OCI-LY7 (cell line): ENCODE data around the gene ADAMTS4. TPM values are rescaled to one million over a fixed set of nuclear protein-coding genes. Genes with fewer than 3 reads are reported as not detected.
A peak's percentile ranks its signal among the peaks of the same experiment; 100 is the strongest.

Experiments used
- BruUV-seq: library from RNA; stranded (reverse); fragments of 400-500 nt; replicated peaks from 2 replicates; lab custom pipeline; 2021; lab: Mats Ljungman, UMichigan
- CTCF ChIA-PET: fragments of 300-600 bp; sonication (Branson Sonifier 250); formaldehyde crosslinking; loops from one replicate; lab custom pipeline; 2022; ENCODE audit warnings: antibody characterized with exemption; ENCODE audit not compliant: unreplicated experiment; lab: Charles Lee
- POLR2A ChIA-PET: fragments of 300-600 bp; sonication (Branson Sonifier 250); formaldehyde crosslinking; loops from one replicate; lab custom pipeline; 2022; ENCODE audit warnings: antibody characterized with exemption; lab: Charles Lee
- DNase-seq: peaks from one replicate; pipeline ENCODE4 v3.0.0-alpha.2; 2015; ENCODE audit warnings: low spot score
- H2AFZ ChIP-seq: fragments of 200-600 bp; sonication (generic), shearing (Covaris generic); 2 replicates; pipeline ENCODE4 v1.6.1; 2014; ENCODE audit warnings: mild to moderate bottlenecking, antibody characterized with exemption, low read length, moderate library complexity
- H3K27ac ChIP-seq: fragments of 200-600 bp; sonication (generic); 2 replicates; pipeline ENCODE4 v1.5.1; 2014; ENCODE audit warnings: mixed run types, low read depth, mild to moderate bottlenecking, moderate library complexity, low read length, inconsistent platforms; ENCODE audit not compliant: poor library complexity, severe bottlenecking
- H3K36me3 ChIP-seq: fragments of 200-600 bp; sonication (generic); 2 replicates; pipeline ENCODE4 v1.6.1; 2014; ENCODE audit warnings: mild to moderate bottlenecking, antibody characterized with exemption, low read length, moderate library complexity, mixed read lengths; ENCODE audit not compliant: insufficient read depth
- H3K4me1 ChIP-seq: fragments of 200-600 bp; sonication (generic); 2 replicates; pipeline ENCODE4 v1.5.1; 2014; ENCODE audit warnings: mild to moderate bottlenecking, low read length; ENCODE audit not compliant: insufficient read depth, poor library complexity, severe bottlenecking
- H3K4me2 ChIP-seq: fragments of 200-600 bp; sonication (generic); 2 replicates; pipeline ENCODE4 v1.6.1; 2014; ENCODE audit warnings: mild to moderate bottlenecking, low read length
- H3K4me3 ChIP-seq: fragments of 200-600 bp; sonication (generic); 2 replicates; pipeline ENCODE4 v1.5.1; 2014; ENCODE audit warnings: mild to moderate bottlenecking, low read depth, low read length; ENCODE audit not compliant: poor library complexity, severe bottlenecking
- H3K79me2 ChIP-seq: fragments of 200-600 bp; sonication (generic); 2 replicates; pipeline ENCODE4 v1.6.1; 2016; ENCODE audit warnings: low read depth, mild to moderate bottlenecking, low read length, moderate library complexity, mixed read lengths; ENCODE audit not compliant: insufficient read depth
- H3K9me2 ChIP-seq: fragments of 200-600 bp; sonication (generic); 2 replicates; pipeline ENCODE4 v1.6.1; 2016; ENCODE audit warnings: mild to moderate bottlenecking, low read length, mixed read lengths; ENCODE audit not compliant: insufficient read depth
- H3K9me3 ChIP-seq: fragments of 200-600 bp; sonication (generic); 2 replicates; pipeline ENCODE4 v1.6.1; 2014; ENCODE audit warnings: mild to moderate bottlenecking, mixed run types, low read length, mixed read lengths
- H4K20me1 ChIP-seq: fragments of 200-600 bp; sonication (generic); 2 replicates; pipeline ENCODE4 v1.6.1; 2014; ENCODE audit warnings: mild to moderate bottlenecking, antibody characterized with exemption, low read length, moderate library complexity, mixed read lengths; ENCODE audit not compliant: insufficient read depth
- EZH2phosphoT487 ChIP-seq: fragments of 200-600 bp; sonication (generic); IDR thresholded peaks from 2 replicates; pipeline ENCODE4 v1.6.1; 2018; ENCODE audit warnings: low read depth, borderline replicate concordance, mild to moderate bottlenecking, mixed run types, antibody characterized with exemption, low read length, moderate library complexity, mixed read lengths
- intact Hi-C: fragments of 100-400 bp; cut with micrococcal nuclease; formaldehyde crosslinking; loops from one replicate; pipeline ENCODE4 v1.10.0; 2022; ENCODE audit not compliant: unreplicated experiment
- total RNA-seq, 2 experiments: library from RNA; depleted of rRNA in 1 of 2; stranded (reverse); fragments of >200 nt in 1 of 2; shearing (Covaris generic) in 1 of 2; gene quantifications; 2 replicates each; pipeline ENCODE4 v1.2.3, GENCODE V29; 2014 to 2022
- TF ChIP-seq, protein P1 (sequence below): fragments of 200-600 bp; sonication (generic); conservative IDR thresholded peaks from 2 replicates; pipeline ENCODE4 v1.5.1; 2014; ENCODE audit warnings: mild to moderate bottlenecking, antibody characterized with exemption, low read length, moderate library complexity, mixed read lengths

Gene ADAMTS4
- total RNA-seq, 2 experiments from 2014 or later, result 0.03 to 0.15 TPM

DNA sequence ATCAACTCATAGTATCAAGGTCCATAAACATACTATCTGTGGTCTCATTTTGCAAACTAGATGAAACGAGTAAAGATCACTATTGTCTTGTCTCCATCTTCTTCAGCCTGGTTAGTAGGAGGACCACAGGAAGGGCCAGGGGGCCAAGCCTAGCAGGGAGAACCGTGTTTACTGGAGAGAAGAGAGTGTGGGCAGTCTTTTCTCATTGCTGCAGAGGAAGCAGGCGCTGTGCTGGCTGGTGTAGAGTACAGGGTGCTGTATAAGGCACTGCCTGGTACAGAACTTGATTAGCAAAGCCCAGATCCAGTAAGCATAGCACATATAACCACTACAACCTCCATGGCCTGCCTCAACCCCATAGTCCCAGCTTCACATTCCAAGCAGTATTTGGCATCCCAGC is 11.5 kb downstream of the ADAMTS4 start:
- H3K4me2 ChIP-seq, result no peak overlapping the region
- peak overlapping the region; percentile 68; the same call in 1 of the 2 replicates for H2AFZ ChIP-seq
- intact Hi-C loops, result no loop called here
- ChIA-PET CTCF (no interaction called here), POLR2A (interaction anchor here (0.7 to 3.5 kb wide), 5 partner anchors 15 to 38 kb away, joined by 3 to 17 read pairs (median 6); partner anchors contain the start of genes NDUFS2, TOMM40L and UFC1)
- H3K4me1 ChIP-seq, result peaks cover 57% of the 10 kb centered on the region
- DNase-seq, result no peak
- H3K9me3 ChIP-seq, result no peaks in the 10 kb centered on the region
- H3K36me3 ChIP-seq, result no peaks in the 10 kb centered on the region
- no peak overlapping the region for H3K4me3 ChIP-seq
- TF ChIP-seq, protein P1, sequence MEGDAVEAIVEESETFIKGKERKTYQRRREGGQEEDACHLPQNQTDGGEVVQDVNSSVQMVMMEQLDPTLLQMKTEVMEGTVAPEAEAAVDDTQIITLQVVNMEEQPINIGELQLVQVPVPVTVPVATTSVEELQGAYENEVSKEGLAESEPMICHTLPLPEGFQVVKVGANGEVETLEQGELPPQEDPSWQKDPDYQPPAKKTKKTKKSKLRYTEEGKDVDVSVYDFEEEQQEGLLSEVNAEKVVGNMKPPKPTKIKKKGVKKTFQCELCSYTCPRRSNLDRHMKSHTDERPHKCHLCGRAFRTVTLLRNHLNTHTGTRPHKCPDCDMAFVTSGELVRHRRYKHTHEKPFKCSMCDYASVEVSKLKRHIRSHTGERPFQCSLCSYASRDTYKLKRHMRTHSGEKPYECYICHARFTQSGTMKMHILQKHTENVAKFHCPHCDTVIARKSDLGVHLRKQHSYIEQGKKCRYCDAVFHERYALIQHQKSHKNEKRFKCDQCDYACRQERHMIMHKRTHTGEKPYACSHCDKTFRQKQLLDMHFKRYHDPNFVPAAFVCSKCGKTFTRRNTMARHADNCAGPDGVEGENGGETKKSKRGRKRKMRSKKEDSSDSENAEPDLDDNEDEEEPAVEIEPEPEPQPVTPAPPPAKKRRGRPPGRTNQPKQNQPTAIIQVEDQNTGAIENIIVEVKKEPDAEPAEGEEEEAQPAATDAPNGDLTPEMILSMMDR, result no peak
- TF ChIP-seq EZH2phosphoT487, result no peak
- no peaks in the 10 kb centered on the region for H3K79me2 ChIP-seq
- peak overlapping the region; percentile 92 for H3K27ac ChIP-seq
- H3K9me2 ChIP-seq, result no peaks in the 10 kb centered on the region
- H4K20me1 ChIP-seq, result no peaks in the 10 kb centered on the region
- BruUV-seq, result no TSS peak

DNA sequence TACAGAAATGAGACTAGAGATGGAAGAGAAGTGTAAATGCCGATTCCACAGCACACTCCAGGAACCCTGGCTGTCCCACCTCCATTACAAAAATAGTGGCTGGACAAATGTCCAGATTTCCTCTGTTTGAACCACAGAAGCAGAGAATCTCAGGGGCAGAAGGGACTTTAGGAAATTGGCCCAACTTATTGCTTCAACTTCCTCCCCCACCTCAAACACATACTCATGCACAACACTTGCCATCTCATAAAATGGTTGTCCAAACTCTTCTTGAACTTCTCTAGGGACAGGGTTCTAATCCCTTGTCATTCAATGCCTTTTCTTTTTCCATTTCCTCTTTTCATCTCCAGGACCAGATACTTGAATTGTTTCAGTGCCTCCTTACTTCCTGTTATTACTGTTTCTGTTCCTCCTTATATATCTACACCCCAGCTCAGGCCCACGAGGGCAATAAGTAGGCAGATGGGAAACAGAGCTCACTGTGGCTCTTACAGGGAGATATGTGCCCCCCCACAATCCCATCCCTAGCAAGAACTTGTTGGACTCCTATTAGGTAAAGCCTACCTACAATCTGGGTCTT is 13.0 kb downstream of the ADAMTS4 start:
- Histone ChIP-seq H3K4me1 (peaks cover 58% of the 10 kb centered on the region), H3K4me2 (peak overlapping the region; percentile 79), H3K9me2 (no peaks in the 10 kb centered on the region), H3K27ac (peak overlapping the region; percentile 92), H3K79me2 (no peaks in the 10 kb centered on the region), H3K4me3 (peak overlapping the region; percentile 45), H4K20me1 (no peaks in the 10 kb centered on the region), H2AFZ (peak overlapping the region; percentile 68), H3K36me3 (no peaks in the 10 kb centered on the region), H3K9me3 (no peaks in the 10 kb centered on the region)
- ChIA-PET POLR2A (interaction anchor here (0.6 to 3.5 kb wide), 13 partner anchors 8 to 203 kb away, joined by 3 to 17 read pairs (median 4); partner anchors contain the start of genes B4GALT3, NDUFS2, TOMM40L and UFC1), CTCF (interaction anchor here (0.7 to 1.0 kb wide), 2 partner anchors 17 to 58 kb away, joined by 6 to 7 read pairs; partner anchors contain the start of gene NDUFS2)
- TF ChIP-seq, protein P1, result no peak
- TF ChIP-seq EZH2phosphoT487, result no peak
- intact Hi-C loops, result no loop called here
- DNase-seq, result peak; percentile 78
- BruUV-seq, result TSS peak; percentile 81

DNA sequence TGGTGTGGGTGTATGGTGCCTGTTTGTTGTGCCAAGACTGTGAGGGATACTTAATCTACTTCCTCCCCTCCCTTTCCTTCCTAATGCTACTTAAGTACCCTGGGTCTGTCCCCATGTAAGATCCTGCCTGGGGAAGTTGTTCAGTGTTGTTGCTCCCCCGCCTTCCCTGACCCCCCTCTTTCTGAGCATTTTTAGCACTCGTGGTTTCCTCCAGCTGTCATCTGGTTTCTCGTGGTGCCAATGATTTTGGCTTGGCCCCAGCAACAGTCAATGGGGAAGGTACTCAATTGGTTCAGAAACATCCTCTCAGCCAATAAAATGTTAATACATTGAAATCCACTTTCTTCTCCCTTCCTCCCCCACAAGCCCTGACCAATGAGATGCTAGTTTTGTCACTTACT is 13.6 kb downstream of the ADAMTS4 start:
- peak; percentile 88 for DNase-seq
- H3K4me1 ChIP-seq, result peaks cover 58% of the 10 kb centered on the region
- no TSS peak for BruUV-seq
- H3K4me2 ChIP-seq, result peak overlapping the region; percentile 79
- ChIA-PET CTCF (interaction anchor here (0.7 kb wide), 1 partner anchor 58 kb away, joined by 6 read pairs; no protein-coding TSS in a partner anchor), POLR2A (interaction anchor here (0.6 to 3.5 kb wide), 7 partner anchors 17 to 204 kb away, joined by 3 to 17 read pairs (median 4); partner anchors contain the start of genes NDUFS2 and UFC1)
- no peaks in the 10 kb centered on the region for H3K9me3 ChIP-seq
- H3K4me3 ChIP-seq, result peak overlapping the region; percentile 45
- no peaks in the 10 kb centered on the region for H3K79me2 ChIP-seq
- TF ChIP-seq, protein P1, result no peak
- no peaks in the 10 kb centered on the region for H3K9me2 ChIP-seq
- no peaks in the 10 kb centered on the region for H4K20me1 ChIP-seq
- H2AFZ ChIP-seq, result peak overlapping the region; percentile 68
- no peaks in the 10 kb centered on the region for H3K36me3 ChIP-seq
- H3K27ac ChIP-seq, result peak overlapping the region; percentile 92
- intact Hi-C loops, result no loop called here
